Mesothelial cell of epicardium (in vitro differentiated cells): Measurements from ENCODE around the gene DSN1. TPM values are rescaled to one million over a fixed set of nuclear protein-coding genes. Genes with fewer than 3 reads are reported as not detected.

ENCODE experiments used
- DNase-seq, 2 experiments: peaks; one replicate each; pipeline ENCODE4 v3.0.0; 2021; ENCODE audit warnings: low spot score in 2 of 2; ENCODE audit not compliant: unreplicated experiment in 2 of 2
- H3K27ac Mint-ChIP-seq: 2 replicates; pipeline ENCODE4 v1.8.0; 2021; ENCODE audit warnings: mixed read lengths
- H3K27me3 Mint-ChIP-seq: 2 replicates; pipeline ENCODE4 v1.8.0; 2021; ENCODE audit warnings: low read depth, mixed read lengths
- H3K36me3 Mint-ChIP-seq: 2 replicates; pipeline ENCODE4 v1.8.0; 2021; ENCODE audit warnings: mixed read lengths
- H3K4me1 Mint-ChIP-seq: 2 replicates; pipeline ENCODE4 v1.8.0; 2021; ENCODE audit warnings: mixed read lengths
- H3K4me3 Mint-ChIP-seq: 2 replicates; pipeline ENCODE4 v1.8.0; 2021; ENCODE audit warnings: mild to moderate bottlenecking, moderate library complexity, mixed read lengths
- H3K9me3 Mint-ChIP-seq: 2 replicates; pipeline ENCODE4 v1.8.0; 2021; ENCODE audit warnings: mixed read lengths
- CTCF ChIP-seq: fragments of 200-600 bp; sonication (generic); IDR thresholded peaks from one replicate; pipeline ENCODE4 v1.5.0; 2021; ENCODE audit warnings: antibody characterized with exemption; ENCODE audit not compliant: unreplicated experiment
- total RNA-seq: library from RNA; stranded (reverse); gene quantifications from 3 replicates; pipeline ENCODE4 v1.2.1, GENCODE V29; 2021

DSN1 gene
- total RNA-seq, 1 donor from 2014 or later = 15.1 TPM

GRCh38 chr20:36786246-36786645 is 12.7 kb upstream of the DSN1 start:
- TF ChIP-seq CTCF = no peak
- no peak overlapping the region for H3K4me3 Mint-ChIP-seq
- no peak for DNase-seq
- no peaks in the 10 kb centered on the region for H3K27me3 Mint-ChIP-seq
- no peak overlapping the region for H3K27ac Mint-ChIP-seq
- peaks cover 24% of the 10 kb centered on the region for H3K36me3 Mint-ChIP-seq
- H3K4me1 Mint-ChIP-seq = no peaks in the 10 kb centered on the region
- no peaks in the 10 kb centered on the region for H3K9me3 Mint-ChIP-seq

GRCh38 chr20:36785308-36785707 is 11.7 kb upstream of the DSN1 start:
- H3K27me3 Mint-ChIP-seq = no peaks in the 10 kb centered on the region

GRCh38 chr20:36784900-36785299 is 11.3 kb upstream of the DSN1 start:
- no peaks in the 10 kb centered on the region for H3K4me1 Mint-ChIP-seq
- DNase-seq = no peak
- peaks cover 23% of the 10 kb centered on the region for H3K36me3 Mint-ChIP-seq
- no peaks in the 10 kb centered on the region for H3K9me3 Mint-ChIP-seq
- no peak overlapping the region for H3K4me3 Mint-ChIP-seq
- no peak overlapping the region for H3K27ac Mint-ChIP-seq
- TF ChIP-seq CTCF = no peak
- no peaks in the 10 kb centered on the region for H3K27me3 Mint-ChIP-seq

More at GRCh38 chr20:36785308-36785707, 11.7 kb upstream of the DSN1 start:
- no peak for TF ChIP-seq CTCF
- Mint-ChIP-seq H3K36me3 (peaks cover 23% of the 10 kb centered on the region), H3K4me3 (no peak overlapping the region), H3K9me3 (no peaks in the 10 kb centered on the region), H3K27ac (no peak overlapping the region), H3K4me1 (no peaks in the 10 kb centered on the region)
- DNase-seq = no peak

- TF ChIP-seq CTCF = no peak
- H3K9me3 Mint-ChIP-seq = no peaks in the 10 kb centered on the region
- no peaks in the 10 kb centered on the region for H3K4me1 Mint-ChIP-seq
- no peaks in the 10 kb centered on the region for H3K27me3 Mint-ChIP-seq
- DNase-seq = no peak
- H3K36me3 Mint-ChIP-seq = peaks cover 22% of the 10 kb centered on the region
- no peak overlapping the region for H3K27ac Mint-ChIP-seq
- H3K4me3 Mint-ChIP-seq = no peak overlapping the region
Observed at GRCh38 chr20:36784116-36784515, 10.6 kb upstream of the DSN1 start.

- no peaks in the 10 kb centered on the region for H3K27me3 Mint-ChIP-seq
- no peak overlapping the region for H3K4me3 Mint-ChIP-seq
- no peak for TF ChIP-seq CTCF
- peaks cover 9% of the 10 kb centered on the region for H3K4me1 Mint-ChIP-seq
- DNase-seq = no peak
- no peak overlapping the region for H3K27ac Mint-ChIP-seq
- no peaks in the 10 kb centered on the region for H3K9me3 Mint-ChIP-seq
- H3K36me3 Mint-ChIP-seq = peaks cover 12% of the 10 kb centered on the region
Observed at GRCh38 chr20:36779656-36780025, 6.1 kb upstream of the DSN1 start.
